Suppressor macrophage treated with lipopolysaccharide for 4 hours (primary cell): ENCODE results near the gene TNFRSF14.

Experiments
- DNase-seq: peaks from one replicate; pipeline ENCODE4 v3.0.0-alpha.2; 2020

TNFRSF14 gene

DNA sequence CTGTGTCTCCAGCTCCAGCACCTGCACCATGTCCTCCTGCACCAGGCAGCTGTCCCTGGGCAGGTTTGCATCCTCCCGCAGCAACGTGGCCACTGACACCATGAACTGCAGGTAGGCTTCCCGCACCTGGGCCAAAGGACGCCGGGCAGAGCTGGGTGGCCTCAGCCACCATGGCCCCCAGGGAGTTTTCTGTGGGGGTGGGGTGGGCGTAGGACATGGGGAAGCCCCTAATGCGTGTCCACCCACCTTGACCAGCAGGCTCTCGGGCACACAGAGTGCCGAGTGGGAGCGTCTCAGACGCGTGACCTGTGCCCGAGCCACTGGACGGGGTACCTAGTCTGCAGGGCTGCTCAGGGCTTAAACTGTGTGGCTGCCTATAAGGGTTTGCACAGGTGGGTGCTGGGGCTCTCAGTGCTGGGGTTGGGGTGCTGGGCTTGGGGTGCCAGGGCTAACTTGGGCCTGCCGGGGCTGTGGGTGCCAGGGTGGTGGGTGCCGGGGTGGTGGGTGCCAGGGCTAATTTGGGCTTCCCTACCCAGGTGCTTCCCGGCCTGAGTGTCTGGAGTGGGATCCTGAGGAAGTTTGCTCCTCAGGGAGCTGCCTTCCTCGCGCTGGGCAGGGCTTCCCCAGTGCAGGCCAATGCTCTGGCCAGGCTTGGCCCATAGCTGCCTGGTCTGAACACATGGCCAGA lies 48.1 kb downstream of the TNFRSF14 start:
- DNase-seq: no peak

GRCh38 chr1:2604844-2605508 lies 48.8 kb downstream of the TNFRSF14 start:
- no peak for DNase-seq

DNA sequence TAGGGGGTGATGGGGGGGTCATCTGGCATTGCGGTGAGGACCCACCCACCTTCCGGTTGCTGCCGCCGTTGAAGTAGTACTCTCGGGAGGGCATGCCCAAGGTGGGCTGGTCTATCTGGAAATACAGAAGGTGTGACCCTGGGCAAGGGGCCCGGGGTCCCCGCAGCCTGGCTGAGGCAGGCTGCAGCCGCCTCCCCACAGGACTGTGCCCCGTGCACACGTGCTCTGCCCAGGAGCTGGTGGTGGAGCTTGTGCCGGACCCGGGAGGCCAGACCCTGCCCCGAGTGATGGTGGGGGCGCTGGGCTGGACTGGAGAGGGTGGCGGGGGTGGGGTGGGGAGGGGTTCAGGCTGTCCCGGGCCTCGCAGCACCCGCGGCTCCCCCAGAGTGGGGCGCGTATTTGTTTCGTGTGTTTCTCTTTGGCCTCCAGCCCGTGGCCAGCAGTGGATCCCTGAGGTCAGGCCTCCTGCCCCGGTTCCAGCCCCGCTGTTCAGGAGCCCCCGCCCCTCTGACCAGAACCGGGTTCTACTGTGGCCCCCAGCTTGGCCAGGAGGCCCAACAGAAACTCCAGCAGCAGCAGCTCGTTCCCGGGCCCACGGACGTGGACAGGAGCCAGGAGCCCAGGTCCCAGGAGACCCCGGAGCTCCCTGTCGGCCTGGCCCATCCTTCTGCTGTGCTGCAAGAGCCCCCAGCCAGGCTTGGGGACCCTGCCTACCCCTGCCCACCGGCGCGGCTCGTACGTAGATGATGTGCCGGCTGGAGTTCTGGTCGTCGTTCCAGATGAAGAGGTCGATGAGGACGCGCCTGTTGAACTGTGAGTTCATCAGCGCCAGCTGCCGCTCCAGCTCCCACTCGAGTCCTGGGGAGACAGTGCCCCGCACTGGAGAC lies 49.6 kb downstream of the TNFRSF14 start:
- no peak for DNase-seq

- DNase-seq: no peak
Observed at GRCh38 chr1:2606396-2606880, 50.3 kb downstream of the TNFRSF14 start.

- DNase-seq: no peak
Observed at GRCh38 chr1:2606881-2607621, 50.9 kb downstream of the TNFRSF14 start.

- DNase-seq: no peak
Observed at GRCh38 chr1:2607641-2608091, 51.5 kb downstream of the TNFRSF14 start.

- DNase-seq: no peak
Observed at GRCh38 chr1:2609319-2610035, 53.3 kb downstream of the TNFRSF14 start.

- DNase-seq: no peak
Observed at GRCh38 chr1:2610036-2610959, 54.1 kb downstream of the TNFRSF14 start.

DNA sequence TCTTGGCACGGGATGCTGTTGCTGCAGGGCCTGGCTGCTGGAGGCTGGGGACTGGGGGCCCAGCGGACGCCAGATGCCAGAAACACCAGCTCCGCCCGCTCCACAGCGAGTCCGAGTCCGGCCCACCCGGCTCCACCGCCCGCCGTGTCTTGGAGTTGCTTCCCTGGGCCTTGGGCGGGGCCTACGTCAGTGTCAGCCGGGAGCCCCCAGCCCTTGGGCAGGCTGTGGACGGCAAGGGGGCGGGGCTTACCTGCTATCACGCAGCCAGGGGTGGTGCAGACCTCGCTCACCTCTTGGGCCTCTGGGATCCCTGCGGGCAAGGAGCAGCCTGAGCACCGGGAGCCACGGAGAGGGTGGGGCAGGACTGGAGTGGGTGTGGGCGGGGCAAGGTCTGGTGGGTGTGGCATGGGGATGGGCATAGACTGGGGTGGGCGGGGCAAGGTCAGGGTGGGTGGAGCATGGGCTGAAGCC lies 54.9 kb downstream of the TNFRSF14 start:
- DNase-seq: peak; percentile 16

- DNase-seq: no peak
Observed at GRCh38 chr1:2611621-2612437, 55.7 kb downstream of the TNFRSF14 start.

DNA sequence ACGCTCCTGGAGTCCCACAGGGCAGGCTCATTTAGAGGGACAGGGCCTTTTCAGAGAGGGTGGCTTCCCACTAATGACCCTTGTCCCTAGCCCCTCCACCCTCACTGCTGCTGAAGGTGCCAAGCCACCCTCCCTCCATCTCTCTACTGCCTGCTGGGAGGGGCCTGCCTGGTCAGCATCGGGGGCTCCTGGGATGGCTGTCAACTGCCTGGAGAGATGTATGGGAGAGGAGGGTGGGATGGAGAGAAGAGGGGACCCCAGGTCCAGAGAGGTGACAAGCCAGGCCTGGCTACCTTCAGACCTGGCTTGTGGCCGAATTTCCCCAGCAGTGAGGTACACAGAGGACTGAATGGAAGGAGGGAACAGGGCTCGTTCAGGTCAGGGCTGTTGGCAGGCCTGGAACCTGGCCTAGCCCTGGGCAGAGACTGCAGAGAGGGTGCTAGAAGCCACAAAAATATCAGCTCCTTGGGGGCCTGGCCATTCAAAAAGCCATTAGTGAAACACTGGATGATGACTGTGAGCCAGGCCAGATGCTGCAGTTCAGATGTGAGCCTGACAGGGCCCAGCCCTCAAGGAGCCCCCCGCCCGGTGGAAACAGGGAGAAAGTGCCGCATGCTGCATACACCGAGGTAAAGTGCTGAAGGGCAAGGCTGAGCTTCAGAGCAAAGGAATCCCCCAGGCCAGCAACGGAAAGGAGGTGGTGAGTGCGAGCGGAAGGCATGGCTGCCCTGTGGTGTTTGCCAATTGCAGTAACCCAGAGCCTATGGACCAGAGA lies 56.6 kb downstream of the TNFRSF14 start:
- no peak for DNase-seq
